Measurements from ENCODE around the gene VSIG10L2. TPM values are rescaled to one million over a fixed set of nuclear protein-coding genes. Genes with fewer than 3 reads are reported as not detected.

VSIG10L2 gene
- total and polyA plus RNA-seq, 2 donors from 2014 or later: not detected

DNA sequence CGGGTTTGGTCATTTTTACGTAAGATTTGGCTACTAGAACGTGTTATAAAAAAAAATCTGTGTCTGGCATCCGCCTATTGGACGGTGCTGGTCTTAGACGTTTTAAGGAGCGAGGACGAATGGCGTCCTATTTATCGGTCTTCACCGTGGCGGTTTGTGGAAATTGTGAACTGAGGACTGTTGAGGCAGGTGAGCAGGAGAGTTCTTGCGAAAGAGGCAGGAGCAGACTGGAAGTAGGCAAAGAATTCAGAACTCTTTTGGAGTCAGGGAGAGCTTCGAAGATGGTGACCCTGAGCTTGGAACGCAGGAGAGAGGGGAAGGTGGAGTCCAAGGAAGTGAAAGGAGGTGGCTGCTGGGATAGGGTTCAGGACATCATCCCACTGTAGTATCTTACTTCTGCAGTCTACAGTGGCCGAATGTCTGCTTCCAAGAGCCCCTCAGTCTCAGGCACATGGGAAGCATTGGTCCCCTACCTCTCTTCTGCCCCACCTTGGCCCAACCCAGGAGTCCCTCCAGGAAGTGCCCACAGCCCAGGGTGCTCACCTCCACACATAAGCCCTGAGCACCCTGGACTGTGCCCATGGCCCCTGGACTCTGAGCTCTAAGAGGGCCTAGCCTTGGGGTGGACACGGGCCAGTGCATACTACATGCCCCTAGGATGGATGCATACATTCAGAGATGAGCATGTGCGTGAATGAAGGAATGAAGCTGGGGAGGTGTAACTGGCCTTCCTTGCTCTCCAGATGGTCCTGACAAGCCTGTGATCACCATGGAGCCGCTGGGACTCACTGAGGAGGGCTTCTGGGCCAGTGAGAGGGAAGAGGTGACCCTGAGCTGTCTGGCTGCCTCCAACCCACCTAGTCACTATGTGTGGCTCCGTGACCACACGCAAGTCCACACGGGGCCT lies 3.7 kb downstream of the VSIG10L2 start:
- intact Hi-C loops (cut with DNase I): no loop called here
- FAIRE-seq (no peak), DNase-seq (no peak)
- no peaks in the 10 kb centered on the region for H3K36me3 ChIP-seq (ENCODE audit: control insufficient read depth in 2 of 3, insufficient read depth in 3 of 3, low read length in 3 of 3)
- H3K27ac ChIP-seq (ENCODE audit: low read depth in 2 of 2, low read length in 2 of 2): no peak overlapping the region
- no peak overlapping the region for H3K4me3 ChIP-seq (ENCODE audit: low read length in 3 of 3)
- H3K4me1 ChIP-seq (ENCODE audit: control insufficient read depth in 2 of 3, insufficient read depth in 2 of 3, low read depth in 1 of 3, low read length in 3 of 3): no peaks in the 10 kb centered on the region
- H3K9me3 ChIP-seq (ENCODE audit: control insufficient read depth in 2 of 3, insufficient read depth in 1 of 3, low read length in 3 of 3): no peaks in the 10 kb centered on the region
- no peaks in the 10 kb centered on the region for H3K27me3 ChIP-seq (ENCODE audit: control insufficient read depth, insufficient read depth, low read length)
- TF ChIP-seq CTCF (IDR thresholded peaks at IDR 0.05; ENCODE audit: borderline replicate concordance, extremely low read depth, insufficient read depth): no peak
- H3K9ac ChIP-seq (ENCODE audit: low read length in 3 of 3): no peak overlapping the region

DNA sequence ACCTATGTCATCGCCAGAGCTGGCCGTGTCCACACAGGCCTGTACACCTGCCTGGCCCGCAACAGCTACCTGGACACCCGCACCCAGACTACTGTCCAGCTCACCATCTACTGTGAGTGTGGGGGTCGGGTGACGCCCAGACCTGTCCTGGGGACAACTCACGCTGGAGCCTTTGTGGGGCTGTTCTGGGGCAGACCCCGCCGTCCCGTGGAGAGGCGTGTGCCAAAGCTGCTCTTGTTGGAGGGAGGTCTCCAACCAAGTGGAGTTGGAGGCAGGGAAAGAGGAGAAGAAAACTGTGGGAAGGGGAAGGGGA lies 4.3 kb downstream of the VSIG10L2 start:
- H3K36me3 ChIP-seq (ENCODE audit: control insufficient read depth in 2 of 3, insufficient read depth in 3 of 3, low read length in 3 of 3): no peaks in the 10 kb centered on the region
- H3K27me3 ChIP-seq (ENCODE audit: control insufficient read depth, insufficient read depth, low read length): no peaks in the 10 kb centered on the region
- FAIRE-seq: no peak
- H3K27ac ChIP-seq (ENCODE audit: low read depth in 2 of 2, low read length in 2 of 2): no peak overlapping the region
- no peak for TF ChIP-seq CTCF (IDR thresholded peaks at IDR 0.05; ENCODE audit: borderline replicate concordance, extremely low read depth, insufficient read depth)
- no peak overlapping the region for H3K4me3 ChIP-seq (ENCODE audit: low read length in 3 of 3)
- no peak for DNase-seq
- no peaks in the 10 kb centered on the region for H3K9me3 ChIP-seq (ENCODE audit: control insufficient read depth in 2 of 3, insufficient read depth in 1 of 3, low read length in 3 of 3)
- intact Hi-C loops (cut with DNase I): no loop called here
- H3K4me1 ChIP-seq (ENCODE audit: control insufficient read depth in 2 of 3, insufficient read depth in 2 of 3, low read depth in 1 of 3, low read length in 3 of 3): no peaks in the 10 kb centered on the region
- no peak overlapping the region for H3K9ac ChIP-seq (ENCODE audit: low read length in 3 of 3)

- H3K27me3 ChIP-seq (ENCODE audit: control insufficient read depth, insufficient read depth, low read length): no peaks in the 10 kb centered on the region
- no peak overlapping the region for H3K27ac ChIP-seq (ENCODE audit: low read depth in 2 of 2, low read length in 2 of 2)
- H3K9me3 ChIP-seq (ENCODE audit: control insufficient read depth in 2 of 3, insufficient read depth in 1 of 3, low read length in 3 of 3): no peaks in the 10 kb centered on the region
- H3K9ac ChIP-seq (ENCODE audit: low read length in 3 of 3): no peak overlapping the region
- FAIRE-seq (no peak), DNase-seq (peak in 2 of 5 donors; percentile 32 to 77)
- intact Hi-C loops (cut with DNase I): no loop called here
- H3K4me3 ChIP-seq (ENCODE audit: low read length in 3 of 3): no peak overlapping the region
- no peaks in the 10 kb centered on the region for H3K4me1 ChIP-seq (ENCODE audit: control insufficient read depth in 2 of 3, insufficient read depth in 2 of 3, low read depth in 1 of 3, low read length in 3 of 3)
- no peaks in the 10 kb centered on the region for H3K36me3 ChIP-seq (ENCODE audit: control insufficient read depth in 2 of 3, insufficient read depth in 3 of 3, low read length in 3 of 3)
- no peak for TF ChIP-seq CTCF (IDR thresholded peaks at IDR 0.05; ENCODE audit: borderline replicate concordance, extremely low read depth, insufficient read depth)
These were observed 5.1 kb downstream of the VSIG10L2 start for GRCh38 chr11:125950696-125951651.

Data from kidney (tissue), 14 donors.